ENCODE measurements around the gene AP5S1.
A peak's percentile ranks its signal among the peaks of the same experiment; 100 is the strongest.

Gene AP5S1

DNA sequence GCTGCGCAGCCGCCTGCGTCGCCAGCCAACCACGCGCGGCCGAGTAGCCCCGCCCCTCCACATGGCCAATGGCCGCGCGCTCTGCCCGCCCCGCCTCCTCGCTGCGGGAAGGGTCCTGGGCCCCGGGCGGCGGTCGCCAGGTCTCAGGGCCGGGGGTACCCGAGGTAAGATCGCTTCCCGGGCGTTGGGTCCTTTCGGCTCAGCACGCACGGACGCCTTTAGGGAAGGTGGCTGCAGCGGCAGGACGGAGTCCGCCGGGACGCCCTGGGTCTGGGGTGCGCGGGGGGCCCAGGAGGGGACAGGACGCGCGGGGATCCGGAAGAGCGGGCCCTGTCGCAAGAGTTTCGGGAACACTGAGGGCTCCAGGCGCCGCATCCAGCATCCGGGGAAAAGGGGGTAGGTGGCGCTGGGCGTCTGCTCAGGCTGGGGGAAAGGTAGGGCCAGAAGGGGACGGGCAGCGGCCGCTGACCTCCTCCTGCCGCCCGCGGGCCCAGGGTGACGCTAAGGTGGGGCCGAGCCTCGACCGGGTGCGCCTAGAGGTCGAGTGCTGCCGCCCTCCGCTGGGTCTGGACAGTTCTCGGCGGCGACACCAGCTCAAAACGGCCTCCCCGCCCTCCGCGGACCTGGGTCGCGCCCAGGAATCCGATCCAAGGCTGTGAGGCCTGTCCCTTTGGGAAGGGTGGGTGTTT, 26.5 kb downstream of the AP5S1 start, which contains the start of gene MAVS:
Gene MAVS (plus strand): TSS at position 95 of the 689 bp plus-strand sequence. CDS start 7,791 bp downstream, outside the sequence.
- peak; percentile 92 for DNase-seq

- DNase-seq: no peak
Observed at GRCh38 chr20:3847429-3847940, 27.1 kb downstream of the AP5S1 start.

DNA sequence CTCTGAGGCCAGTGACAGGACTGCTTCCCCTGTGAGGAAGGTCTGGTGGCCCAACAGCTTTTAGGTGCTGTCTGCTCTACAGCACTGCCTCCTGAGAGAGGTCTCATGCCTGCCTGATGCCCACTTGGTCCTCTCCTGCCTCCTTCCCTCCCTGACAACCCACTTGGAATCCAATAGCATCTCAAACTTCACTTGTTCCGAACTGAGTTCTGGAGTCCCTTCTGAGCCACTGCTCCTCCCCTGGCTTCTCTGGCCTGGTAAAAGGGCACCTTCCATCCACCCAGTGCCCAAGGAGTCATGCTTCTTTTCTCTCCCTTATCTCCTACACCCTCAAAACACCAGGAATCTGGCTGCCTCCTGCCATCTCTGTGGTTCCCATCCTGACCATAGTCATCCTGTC, 28.2 kb downstream of the AP5S1 start:
- DNase-seq: no peak

DNA sequence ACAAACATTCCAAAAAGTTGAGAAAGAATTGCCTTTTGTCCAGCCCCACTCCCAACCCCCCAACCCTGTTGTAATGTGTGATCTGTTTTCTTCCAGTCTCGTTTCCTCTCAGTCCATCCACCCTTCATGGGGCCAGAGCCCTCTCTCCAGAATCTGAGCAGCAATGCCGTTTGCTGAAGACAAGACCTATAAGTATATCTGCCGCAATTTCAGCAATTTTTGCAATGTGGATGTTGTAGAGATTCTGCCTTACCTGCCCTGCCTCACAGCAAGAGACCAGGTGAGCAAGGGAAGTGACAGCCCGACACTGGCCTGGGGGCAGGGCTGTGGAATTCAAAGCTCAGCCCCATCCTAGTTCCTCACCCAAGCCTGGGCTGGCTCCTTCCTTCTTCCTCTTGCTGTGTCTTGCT, 34.1 kb downstream of the AP5S1 start:
- no peak for DNase-seq

DNA sequence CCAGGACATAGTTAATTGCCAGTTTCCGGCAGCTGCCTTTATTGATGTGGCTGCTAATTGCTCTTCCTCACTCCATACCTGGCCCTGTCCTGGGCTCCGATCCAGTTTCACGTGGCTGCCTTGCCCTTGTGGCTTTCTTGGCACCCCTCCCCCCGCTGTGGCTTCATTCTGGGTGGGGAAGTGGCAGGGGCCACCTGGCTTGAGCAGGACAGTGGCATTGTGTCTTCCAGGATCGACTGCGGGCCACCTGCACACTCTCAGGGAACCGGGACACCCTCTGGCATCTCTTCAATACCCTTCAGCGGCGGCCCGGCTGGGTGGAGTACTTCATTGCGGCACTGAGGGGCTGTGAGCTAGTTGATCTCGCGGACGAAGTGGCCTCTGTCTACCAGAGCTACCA, 37.1 kb downstream of the AP5S1 start:
- no peak for DNase-seq

DNA sequence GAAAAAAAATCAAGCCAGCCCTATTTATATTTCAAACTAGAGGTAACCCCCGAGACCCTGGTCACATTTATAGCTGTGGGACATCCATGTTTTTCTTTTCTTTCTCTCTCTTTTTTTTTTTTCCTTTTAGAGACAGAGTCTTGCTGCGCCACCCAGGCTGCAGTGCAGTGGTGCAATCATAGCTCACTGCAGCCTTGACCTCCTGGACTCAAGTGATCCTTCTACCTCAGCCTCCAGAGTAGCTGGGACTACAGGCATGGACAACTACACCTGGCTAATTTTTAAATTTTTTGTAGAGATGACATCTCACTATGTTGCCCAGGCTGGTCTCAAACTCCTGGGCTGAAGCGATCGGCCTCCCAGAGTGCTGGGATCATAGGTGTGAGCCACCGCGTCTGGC, 38.3 kb downstream of the AP5S1 start:
- no peak for DNase-seq

DNA sequence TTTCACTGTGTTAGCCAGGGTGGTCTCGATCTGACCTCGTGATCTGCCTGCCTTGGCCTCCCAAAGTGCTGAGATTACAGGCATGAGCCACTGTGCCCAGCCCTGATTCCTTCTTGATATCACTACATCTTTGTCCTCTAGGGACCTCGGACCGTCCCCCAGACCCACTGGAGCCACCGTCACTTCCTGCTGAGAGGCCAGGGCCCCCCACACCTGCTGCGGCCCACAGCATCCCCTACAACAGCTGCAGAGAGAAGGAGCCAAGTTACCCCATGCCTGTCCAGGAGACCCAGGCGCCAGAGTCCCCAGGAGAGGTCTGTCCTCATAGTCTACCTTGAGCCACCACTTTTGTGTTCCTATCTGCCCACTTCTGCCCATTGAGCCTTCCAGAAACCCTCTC, 40.8 kb downstream of the AP5S1 start:
- no peak for DNase-seq

DNA sequence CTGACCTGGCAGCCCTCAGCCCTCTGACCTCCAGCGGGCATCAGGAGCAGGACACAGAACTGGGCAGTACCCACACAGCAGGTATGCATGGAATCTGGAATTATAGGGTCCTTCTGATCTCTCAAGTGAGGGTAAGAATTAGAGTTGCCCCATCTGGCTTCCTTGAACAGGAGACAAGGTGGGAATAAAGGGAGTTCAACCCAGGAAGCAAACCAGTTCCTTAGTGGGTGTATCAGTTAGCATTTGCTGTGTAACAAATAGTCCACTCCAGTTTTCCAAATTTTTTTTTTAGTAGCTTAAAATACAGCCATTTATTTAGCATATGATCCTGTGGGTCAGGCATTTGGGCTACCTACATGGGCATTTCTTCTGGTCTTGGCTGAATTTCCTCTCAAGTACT, 42.0 kb downstream of the AP5S1 start:
- DNase-seq: no peak

GRCh38 chr20:3863317-3863716, 43.0 kb downstream of the AP5S1 start:
- no peak for DNase-seq

DNA sequence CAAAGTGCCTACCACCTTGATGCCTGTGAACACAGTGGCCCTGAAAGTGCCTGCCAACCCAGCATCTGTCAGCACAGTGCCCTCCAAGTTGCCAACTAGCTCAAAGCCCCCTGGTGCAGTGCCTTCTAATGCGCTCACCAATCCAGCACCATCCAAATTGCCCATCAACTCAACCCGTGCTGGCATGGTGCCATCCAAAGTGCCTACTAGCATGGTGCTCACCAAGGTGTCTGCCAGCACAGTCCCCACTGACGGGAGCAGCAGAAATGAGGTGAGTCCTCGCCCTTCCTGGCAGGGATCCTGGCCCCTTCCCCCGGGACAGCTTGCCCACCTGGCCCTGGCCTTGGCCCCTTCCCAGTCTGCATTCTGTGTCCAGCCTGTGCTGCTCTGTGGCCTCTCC, 44.2 kb downstream of the AP5S1 start:
- DNase-seq: no peak

DNA sequence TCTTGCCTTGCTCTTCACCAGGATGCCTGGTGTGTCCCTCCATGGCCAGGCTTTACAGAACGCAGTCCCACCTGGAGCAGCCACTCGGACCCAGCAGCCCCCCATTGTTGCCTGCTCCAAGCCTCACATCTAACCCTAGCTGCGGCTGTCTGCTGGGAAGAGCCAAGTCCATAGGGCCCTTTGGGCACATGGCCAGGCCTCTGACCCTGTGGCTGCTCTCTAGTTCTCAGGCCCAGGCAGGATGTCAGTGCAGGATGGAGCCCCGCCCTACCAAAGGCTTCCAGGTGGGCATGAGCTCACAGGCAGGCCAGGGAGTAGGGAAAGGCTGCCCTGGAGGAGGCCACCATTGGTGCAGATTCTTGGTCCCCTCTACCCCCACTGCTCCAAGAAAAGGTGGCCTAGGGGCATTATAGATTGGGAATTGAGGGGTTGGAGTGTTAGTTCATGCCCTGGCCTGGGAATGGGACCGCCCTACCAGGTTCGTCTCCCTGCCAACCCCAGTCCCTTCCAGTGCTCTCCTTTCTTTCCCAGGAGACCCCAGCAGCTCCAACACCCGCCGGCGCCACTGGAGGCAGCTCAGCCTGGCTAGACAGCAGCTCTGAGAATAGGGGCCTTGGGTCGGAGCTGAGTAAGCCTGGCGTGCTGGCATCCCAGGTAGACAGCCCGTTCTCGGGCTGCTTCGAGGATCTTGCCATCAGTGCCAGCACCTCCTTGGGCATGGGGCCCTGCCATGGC, 45.0 kb downstream of the AP5S1 start:
- DNase-seq: no peak

DNA sequence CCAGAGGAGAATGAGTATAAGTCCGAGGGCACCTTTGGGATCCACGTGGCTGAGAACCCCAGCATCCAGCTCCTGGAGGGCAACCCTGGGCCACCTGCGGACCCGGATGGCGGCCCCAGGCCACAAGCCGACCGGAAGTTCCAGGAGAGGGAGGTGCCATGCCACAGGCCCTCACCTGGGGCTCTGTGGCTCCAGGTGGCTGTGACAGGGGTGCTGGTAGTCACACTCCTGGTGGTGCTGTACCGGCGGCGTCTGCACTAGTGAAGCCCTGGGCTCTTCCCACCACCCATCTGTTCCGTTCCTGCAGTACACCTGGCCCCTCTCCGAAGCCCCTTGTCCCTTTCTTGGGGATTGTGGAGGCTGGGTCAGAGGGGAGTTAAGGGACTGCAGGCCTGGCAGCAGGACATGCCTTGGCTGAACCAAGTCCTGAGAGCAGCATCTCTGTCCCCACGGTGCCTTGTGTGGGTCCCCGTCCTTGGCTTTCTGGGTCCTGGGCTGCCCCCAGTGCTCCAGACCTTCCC, 45.6 kb downstream of the AP5S1 start:
- no peak for DNase-seq

- DNase-seq: no peak
Observed at GRCh38 chr20:3866464-3866863, 46.1 kb downstream of the AP5S1 start.

- no peak for DNase-seq
Observed at GRCh38 chr20:3867802-3868201, 47.5 kb downstream of the AP5S1 start.

DNA sequence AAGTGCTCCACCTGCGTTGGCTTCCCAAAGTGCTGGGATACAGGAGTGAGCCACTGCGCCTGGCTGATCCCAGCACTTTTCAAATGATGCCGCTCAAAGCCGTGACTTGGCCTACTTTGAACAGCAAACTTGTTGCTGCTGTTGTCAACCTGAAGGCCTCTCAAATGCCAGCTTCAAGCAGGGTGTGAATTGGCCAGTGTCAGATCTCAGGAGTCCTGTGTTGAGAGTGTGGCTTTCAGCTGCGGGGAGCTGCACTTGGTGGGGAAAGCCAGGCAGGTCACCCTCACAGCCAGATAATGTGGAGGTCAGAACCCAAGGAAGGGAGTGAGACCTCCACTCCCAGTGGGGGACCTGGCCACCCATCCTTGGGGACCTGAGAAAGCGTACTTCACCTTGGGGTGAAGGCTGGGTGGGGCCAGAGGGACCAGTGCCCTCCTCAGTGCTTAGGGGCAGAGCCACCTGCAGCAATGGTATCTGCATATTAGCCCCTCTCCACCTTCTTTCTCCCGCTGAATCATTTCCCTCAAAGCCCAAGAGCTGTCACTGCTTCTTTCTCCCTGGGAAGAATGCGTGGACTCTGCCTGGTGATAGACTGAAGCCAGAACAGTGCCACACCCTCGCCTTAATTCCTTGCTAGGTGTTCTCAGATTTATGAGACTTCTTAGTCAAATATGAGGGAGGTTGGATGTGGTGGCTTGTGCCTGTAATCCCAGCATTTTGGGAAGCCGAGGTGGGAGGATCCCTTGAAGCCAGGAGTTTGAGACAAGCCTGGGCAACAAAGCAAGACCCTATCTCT, 49.7 kb downstream of the AP5S1 start:
- DNase-seq: no peak

- DNase-seq: no peak
Observed at GRCh38 chr20:3871550-3872265, 51.4 kb downstream of the AP5S1 start.

- no peak for DNase-seq
Observed at GRCh38 chr20:3873507-3873906, 53.2 kb downstream of the AP5S1 start.

- no peak for DNase-seq
Observed at GRCh38 chr20:3874194-3874844, 54.0 kb downstream of the AP5S1 start.

DNA sequence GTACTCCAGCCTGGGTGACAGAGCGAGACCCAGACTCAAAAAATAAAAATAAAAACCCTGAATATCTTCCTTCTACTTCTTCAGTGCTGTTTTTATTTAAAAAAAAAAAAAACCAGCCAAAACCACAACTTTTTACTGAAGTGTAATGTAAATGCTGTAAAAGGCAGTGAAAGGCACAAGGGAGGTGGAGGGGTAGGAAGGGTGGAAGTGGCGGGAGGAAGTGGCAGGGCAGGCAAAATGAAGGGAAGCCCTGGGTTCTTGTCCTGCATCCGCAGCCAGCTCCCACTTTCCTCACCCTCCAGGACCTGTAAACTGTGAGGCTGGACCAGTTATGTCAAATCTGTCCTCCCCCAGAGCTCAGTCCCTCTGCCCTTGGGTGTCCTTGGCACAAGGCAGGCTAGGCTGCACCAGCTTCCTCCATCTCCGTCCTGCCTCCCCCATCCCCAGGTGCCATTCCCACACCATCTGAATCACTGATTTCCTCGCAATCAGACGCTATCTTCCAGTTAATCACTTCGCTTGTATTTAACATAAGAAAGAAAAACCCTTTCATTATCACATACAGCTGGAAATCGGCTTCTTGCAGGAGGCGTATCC, 55.1 kb downstream of the AP5S1 start:
- no peak for DNase-seq

GRCh38 chr20:3876000-3876399, 55.7 kb downstream of the AP5S1 start:
- DNase-seq: no peak

DNA sequence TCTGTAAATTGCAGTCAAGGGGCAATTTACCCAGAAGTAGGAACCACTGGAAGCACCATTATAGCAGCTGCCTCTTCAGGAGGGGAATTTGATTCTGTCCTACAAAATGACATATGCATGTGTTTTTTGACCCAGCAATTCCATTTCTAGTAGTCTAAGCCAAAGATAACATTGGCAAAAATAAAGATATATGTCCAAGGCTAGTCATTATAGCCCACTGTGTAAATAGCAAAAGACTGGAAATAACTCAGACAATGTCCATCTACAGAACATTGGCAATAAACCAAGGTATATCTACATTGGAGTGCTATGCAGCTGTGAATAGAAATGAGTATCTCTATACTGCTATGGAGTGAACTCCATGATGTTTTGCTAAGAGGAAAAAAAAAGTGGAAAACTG, 56.3 kb downstream of the AP5S1 start:
- no peak for DNase-seq
